HepG2 (cell line): Measurements from ENCODE around the gene FFAR1. TPM values are rescaled to one million over a fixed set of nuclear protein-coding genes. Genes with fewer than 3 reads are reported as not detected.

Experiments
- CBX2 ChIP-seq, 2 experiments: fragments of 200-600 bp in 1 of 2; sonication (generic); formaldehyde crosslinking in 1 of 2; IDR thresholded peaks; 2 replicates each; pipeline versions ENCODE4 v1.7.0 to v1.8.1; 2018 to 2022; ENCODE audit warnings: low read depth in 2 of 2, low read length in 1 of 2, mild to moderate bottlenecking in 1 of 2, missing genetic modification reagents in 1 of 2
- ETV5 ChIP-seq: IDR thresholded peaks from 2 replicates; pipeline ENCODE4 v1.6.1; 2018; ENCODE audit warnings: missing biosample characterization, missing genetic modification reagents, inconsistent platforms, borderline replicate concordance
- GZF1 ChIP-seq: sonication (generic); formaldehyde crosslinking; IDR thresholded peaks from 2 replicates; pipeline ENCODE4 v1.5.1; 2020; ENCODE audit warnings: mild to moderate bottlenecking, missing genetic modification reagents
- NR3C1 ChIP-seq: sonication (generic); formaldehyde crosslinking; IDR thresholded peaks from 2 replicates; pipeline ENCODE4 v1.4.0; 2020; ENCODE audit warnings: missing genetic modification reagents
- PREB ChIP-seq: sonication (generic); formaldehyde crosslinking; IDR thresholded peaks from 2 replicates; pipeline ENCODE4 v1.4.0; 2020; ENCODE audit warnings: missing genetic modification reagents
- RFX5 ChIP-seq: IDR thresholded peaks from 2 replicates; pipeline ENCODE4 v1.6.1; 2011; ENCODE audit warnings: low read depth, low read length, improper control_type of control experiment
- ZBTB7A ChIP-seq: sonication (generic); formaldehyde crosslinking; IDR thresholded peaks from 2 replicates; pipeline ENCODE4 v1.8.0; 2022; ENCODE audit warnings: mild to moderate bottlenecking, missing genetic modification reagents
- ZFYVE20 ChIP-seq: sonication (generic); formaldehyde crosslinking; IDR thresholded peaks from 2 replicates; pipeline ENCODE4 v1.8.0; 2023; ENCODE audit warnings: low read depth, mild to moderate bottlenecking, moderate library complexity, missing genetic modification reagents, borderline replicate concordance
- ZKSCAN1 ChIP-seq: fragments of 150-350 bp; IDR thresholded peaks from 2 replicates; pipeline ENCODE4 v1.6.1; 2014; ENCODE audit warnings: low read length
- ZMAT3 ChIP-seq: sonication (generic); formaldehyde crosslinking; conservative IDR thresholded peaks from 2 replicates; pipeline ENCODE4 v1.7.0; 2021; ENCODE audit warnings: missing genetic modification reagents
- ZNF3 ChIP-seq: IDR thresholded peaks from 2 replicates; pipeline ENCODE4 v1.7.0; 2017; ENCODE audit warnings: inconsistent platforms
- ZNF318 ChIP-seq: sonication (generic); formaldehyde crosslinking; IDR thresholded peaks from 2 replicates; pipeline ENCODE4 v1.4.0; 2020; ENCODE audit warnings: mild to moderate bottlenecking, missing genetic modification reagents
- ZNF709 ChIP-seq: sonication (generic); formaldehyde crosslinking; IDR thresholded peaks from 2 replicates; pipeline ENCODE4 v1.5.0; 2020; ENCODE audit warnings: mild to moderate bottlenecking, missing genetic modification reagents
- polyA plus RNA-seq, 8 experiments: library from polyadenylated mRNA; depleted of rRNA in 3 of 8; stranded (reverse) in 7 of 8; unstranded in 1 of 8; fragments of >200 nt; fragmentation: Illumina TruSeq in 4 of 8; extraction: Trizol in 4 of 8; gene quantifications; 2 replicates each; pipeline versions ENCODE4 v1.2.1 to v1.2.3, GENCODE V29; 2011 to 2016; ENCODE audit warnings: low read depth in 4 of 8, missing spikeins in 1 of 8, mixed read lengths in 1 of 8; ENCODE audit not compliant: insufficient read depth in 1 of 8
- total RNA-seq, 5 experiments: library from RNA; depleted of rRNA; stranded (reverse); fragments of >200 nt; fragmentation: Illumina TruSeq; extraction: Trizol; gene quantifications; 2 replicates each; pipeline ENCODE4 v1.2.3, GENCODE V29; 2016; ENCODE audit warnings: low read depth in 1 of 5
- TF ChIP-seq, protein P1 (sequence below): sonication (generic); formaldehyde crosslinking; IDR thresholded peaks from 2 replicates; pipeline ENCODE4 v1.4.0; 2020; ENCODE audit warnings: missing genetic modification reagents, borderline replicate concordance

FFAR1 gene
- total and polyA plus RNA-seq, 2 of the 13 experiments (the other 11 are each of a cell fraction or from before 2014, with no cell fraction given): not detected

GRCh38 chr19:35352448-35353304, 5.0 kb downstream of the FFAR1 start (continued):
- TF ChIP-seq, protein P1, sequence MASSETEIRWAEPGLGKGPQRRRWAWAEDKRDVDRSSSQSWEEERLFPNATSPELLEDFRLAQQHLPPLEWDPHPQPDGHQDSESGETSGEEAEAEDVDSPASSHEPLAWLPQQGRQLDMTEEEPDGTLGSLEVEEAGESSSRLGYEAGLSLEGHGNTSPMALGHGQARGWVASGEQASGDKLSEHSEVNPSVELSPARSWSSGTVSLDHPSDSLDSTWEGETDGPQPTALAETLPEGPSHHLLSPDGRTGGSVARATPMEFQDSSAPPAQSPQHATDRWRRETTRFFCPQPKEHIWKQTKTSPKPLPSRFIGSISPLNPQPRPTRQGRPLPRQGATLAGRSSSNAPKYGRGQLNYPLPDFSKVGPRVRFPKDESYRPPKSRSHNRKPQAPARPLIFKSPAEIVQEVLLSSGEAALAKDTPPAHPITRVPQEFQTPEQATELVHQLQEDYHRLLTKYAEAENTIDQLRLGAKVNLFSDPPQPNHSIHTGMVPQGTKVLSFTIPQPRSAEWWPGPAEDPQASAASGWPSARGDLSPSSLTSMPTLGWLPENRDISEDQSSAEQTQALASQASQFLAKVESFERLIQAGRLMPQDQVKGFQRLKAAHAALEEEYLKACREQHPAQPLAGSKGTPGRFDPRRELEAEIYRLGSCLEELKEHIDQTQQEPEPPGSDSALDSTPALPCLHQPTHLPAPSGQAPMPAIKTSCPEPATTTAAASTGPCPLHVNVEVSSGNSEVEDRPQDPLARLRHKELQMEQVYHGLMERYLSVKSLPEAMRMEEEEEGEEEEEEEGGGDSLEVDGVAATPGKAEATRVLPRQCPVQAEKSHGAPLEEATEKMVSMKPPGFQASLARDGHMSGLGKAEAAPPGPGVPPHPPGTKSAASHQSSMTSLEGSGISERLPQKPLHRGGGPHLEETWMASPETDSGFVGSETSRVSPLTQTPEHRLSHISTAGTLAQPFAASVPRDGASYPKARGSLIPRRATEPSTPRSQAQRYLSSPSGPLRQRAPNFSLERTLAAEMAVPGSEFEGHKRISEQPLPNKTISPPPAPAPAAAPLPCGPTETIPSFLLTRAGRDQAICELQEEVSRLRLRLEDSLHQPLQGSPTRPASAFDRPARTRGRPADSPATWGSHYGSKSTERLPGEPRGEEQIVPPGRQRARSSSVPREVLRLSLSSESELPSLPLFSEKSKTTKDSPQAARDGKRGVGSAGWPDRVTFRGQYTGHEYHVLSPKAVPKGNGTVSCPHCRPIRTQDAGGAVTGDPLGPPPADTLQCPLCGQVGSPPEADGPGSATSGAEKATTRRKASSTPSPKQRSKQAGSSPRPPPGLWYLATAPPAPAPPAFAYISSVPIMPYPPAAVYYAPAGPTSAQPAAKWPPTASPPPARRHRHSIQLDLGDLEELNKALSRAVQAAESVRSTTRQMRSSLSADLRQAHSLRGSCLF (CRISPR knock-in tag): no peak
- no peak for TF ChIP-seq ZMAT3 (CRISPR knock-in tag)
- TF ChIP-seq ETV5 (CRISPR knock-in tag): peak; percentile 74; the same call in 1 of the 2 replicates
- no peak for TF ChIP-seq GZF1 (CRISPR knock-in tag)
- no peak for TF ChIP-seq ZNF709 (CRISPR knock-in tag)
- TF ChIP-seq CBX2 (IDR thresholded peaks at IDR 0.05; ENCODE audit: low read depth, low read length): no peak
- no peak for TF ChIP-seq CBX2 (CRISPR knock-in tag; IDR thresholded peaks at IDR 0.05; ENCODE audit: low read depth)
- no peak for TF ChIP-seq ZFYVE20 (CRISPR knock-in tag)
- TF ChIP-seq PREB (CRISPR knock-in tag): no peak
- peak; percentile 43; the same call in 1 of the 2 replicates for TF ChIP-seq ZKSCAN1
- TF ChIP-seq NR3C1 (CRISPR knock-in tag): no peak
- no peak for TF ChIP-seq ZNF3 (CRISPR knock-in tag)
- no peak for TF ChIP-seq ZNF318 (CRISPR knock-in tag)
- TF ChIP-seq ZBTB7A: no peak
- no peak for TF ChIP-seq RFX5
